Measurements from ENCODE around the gene ATP8A2. TPM values are rescaled to one million over a fixed set of nuclear protein-coding genes. Genes with fewer than 3 reads are reported as not detected.

The ATP8A2 gene
- total and polyA plus RNA-seq, 12 donors = under 0.01 to 0.18 (median 0.10) TPM; not detected in 3

DNA sequence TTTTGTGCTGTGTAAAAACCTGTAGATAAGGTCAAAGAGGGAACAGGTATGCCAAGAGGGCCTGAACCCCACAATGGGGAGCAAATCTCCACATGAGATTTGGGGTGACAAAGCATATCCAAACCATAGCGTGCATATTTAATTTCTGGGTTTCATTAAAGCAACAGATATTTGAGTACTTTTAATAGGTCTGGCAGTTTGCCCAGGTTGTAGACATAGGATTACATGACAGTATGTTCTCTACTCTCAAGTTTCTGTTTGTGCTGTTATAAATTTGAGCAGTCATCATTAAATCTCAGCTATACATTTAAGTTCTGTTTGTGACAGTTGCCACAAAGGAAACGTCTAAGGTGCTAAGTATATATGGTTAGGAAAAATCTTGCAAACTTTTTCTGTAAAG, 236.4 kb downstream of the ATP8A2 start:
- H3K27me3 ChIP-seq = peaks cover 0 to 10% (median 0%) of the 10 kb centered on the region in 7 donors
- WGBS, 2 donors = 66 to 72% methylated on average over 2 of the region's 2 CpGs

DNA sequence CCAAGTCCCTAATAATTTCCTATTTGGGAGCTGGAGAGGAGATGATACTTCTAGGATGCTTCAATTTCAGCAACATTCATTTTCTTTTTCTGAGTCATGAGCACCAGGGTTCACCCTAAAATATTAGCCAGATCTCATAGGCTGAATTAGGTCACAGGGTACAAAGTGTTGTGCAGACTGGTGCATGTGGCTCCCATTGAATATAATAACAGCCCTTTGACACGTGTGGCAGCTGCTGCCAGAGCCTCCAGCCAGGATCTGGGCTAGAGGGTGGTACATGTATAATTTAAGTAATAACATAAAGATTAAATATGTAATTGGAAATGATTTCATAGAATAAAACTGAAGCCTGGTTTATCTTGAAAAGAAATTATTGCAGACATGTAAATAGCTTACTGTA, 244.9 kb downstream of the ATP8A2 start:
- H3K27ac ChIP-seq = no peak overlapping the region
- no peak overlapping the region for H3K4me3 ChIP-seq
- no peak for ATAC-seq
- no peaks in the 10 kb centered on the region for H3K4me1 ChIP-seq
- H3K27me3 ChIP-seq = peaks cover 0 to 27% (median 12%) of the 10 kb centered on the region in 7 donors
- intact Hi-C loops (cut with DNase I) = no loop called here
- no peaks in the 10 kb centered on the region for H3K9me3 ChIP-seq
- no peak for DNase-seq
- H3K36me3 ChIP-seq = no peaks in the 10 kb centered on the region
- TF ChIP-seq, protein P1, sequence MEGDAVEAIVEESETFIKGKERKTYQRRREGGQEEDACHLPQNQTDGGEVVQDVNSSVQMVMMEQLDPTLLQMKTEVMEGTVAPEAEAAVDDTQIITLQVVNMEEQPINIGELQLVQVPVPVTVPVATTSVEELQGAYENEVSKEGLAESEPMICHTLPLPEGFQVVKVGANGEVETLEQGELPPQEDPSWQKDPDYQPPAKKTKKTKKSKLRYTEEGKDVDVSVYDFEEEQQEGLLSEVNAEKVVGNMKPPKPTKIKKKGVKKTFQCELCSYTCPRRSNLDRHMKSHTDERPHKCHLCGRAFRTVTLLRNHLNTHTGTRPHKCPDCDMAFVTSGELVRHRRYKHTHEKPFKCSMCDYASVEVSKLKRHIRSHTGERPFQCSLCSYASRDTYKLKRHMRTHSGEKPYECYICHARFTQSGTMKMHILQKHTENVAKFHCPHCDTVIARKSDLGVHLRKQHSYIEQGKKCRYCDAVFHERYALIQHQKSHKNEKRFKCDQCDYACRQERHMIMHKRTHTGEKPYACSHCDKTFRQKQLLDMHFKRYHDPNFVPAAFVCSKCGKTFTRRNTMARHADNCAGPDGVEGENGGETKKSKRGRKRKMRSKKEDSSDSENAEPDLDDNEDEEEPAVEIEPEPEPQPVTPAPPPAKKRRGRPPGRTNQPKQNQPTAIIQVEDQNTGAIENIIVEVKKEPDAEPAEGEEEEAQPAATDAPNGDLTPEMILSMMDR (IDR thresholded peaks at IDR 0.05) = no peak
- 58 to 61% methylated on average over 1 of the region's 1 CpG for whole genome bisulfite sequencing, 2 donors

More for the DNA sequence above, 236.4 kb downstream of the ATP8A2 start:
- H3K36me3 ChIP-seq = no peaks in the 10 kb centered on the region
- no peak overlapping the region for H3K27ac ChIP-seq
- TF ChIP-seq, protein P1 (IDR thresholded peaks at IDR 0.05) = no peak
- H3K9me3 ChIP-seq = peaks cover 0 to 17% (median 0%) of the 10 kb centered on the region in 11 donors
- DNase-seq (no peak), ATAC-seq (no peak)
- H3K4me3 ChIP-seq = no peak overlapping the region
- H3K4me1 ChIP-seq = no peaks in the 10 kb centered on the region
- intact Hi-C loops (cut with DNase I) = no loop called here

DNA sequence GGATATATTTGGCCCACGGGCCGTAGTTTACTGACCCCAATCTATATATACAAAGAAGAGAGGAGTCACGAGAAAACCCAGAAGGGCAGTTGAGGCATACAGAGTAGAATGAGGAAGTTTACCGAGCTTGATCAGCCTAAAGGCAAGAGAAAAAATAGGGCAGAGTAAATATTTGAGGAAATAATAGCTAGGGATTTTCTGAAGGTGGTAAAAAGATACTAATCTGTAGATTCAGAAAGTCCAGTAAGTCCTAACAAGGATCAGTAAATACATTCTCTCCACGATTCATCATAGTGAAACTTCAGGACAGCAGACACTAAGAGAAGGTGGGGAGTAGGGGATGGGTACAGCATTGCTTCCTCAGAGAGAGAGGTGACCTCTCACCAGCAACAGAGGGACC, 248.1 kb downstream of the ATP8A2 start:
- ATAC-seq (no peak), DNase-seq (no peak)
- TF ChIP-seq, protein P1 (IDR thresholded peaks at IDR 0.05) = no peak
- Histone ChIP-seq H3K4me3 (no peak overlapping the region), H3K9me3 (no peaks in the 10 kb centered on the region), H3K27me3 (peaks cover 0 to 27% (median 12%) of the 10 kb centered on the region in 7 donors), H3K4me1 (no peaks in the 10 kb centered on the region), H3K27ac (no peak overlapping the region), H3K36me3 (no peaks in the 10 kb centered on the region)
- intact Hi-C loops (cut with DNase I) = no loop called here
- 86% methylated on average over 5 of the region's 5 CpGs for WGBS, 2 donors

DNA sequence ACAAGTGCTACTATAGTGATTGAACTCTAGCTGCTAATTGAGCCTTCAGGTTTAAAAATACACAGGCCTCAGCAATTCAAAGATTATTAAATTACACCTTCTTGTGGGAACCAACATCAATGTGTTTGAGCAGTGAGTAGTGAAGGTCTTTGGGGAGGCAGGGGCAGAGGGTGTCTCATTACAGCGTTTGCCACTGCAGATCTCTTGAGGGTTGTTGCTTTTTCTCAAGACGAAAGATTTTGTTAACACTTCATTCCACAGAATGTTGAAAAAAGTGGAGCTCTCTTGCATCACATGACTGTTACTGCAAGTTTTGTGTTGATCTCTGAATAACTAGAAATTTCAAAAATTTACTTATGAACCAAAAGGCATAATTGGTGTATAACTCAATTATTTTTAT, 253.6 kb downstream of the ATP8A2 start:
- Histone ChIP-seq H3K4me1 (no peaks in the 10 kb centered on the region), H3K27ac (no peak overlapping the region), H3K36me3 (no peaks in the 10 kb centered on the region), H3K27me3 (peaks cover 0 to 3% (median 0%) of the 10 kb centered on the region in 7 donors), H3K4me3 (no peak overlapping the region), H3K9me3 (peaks cover 0 to 11% (median 0%) of the 10 kb centered on the region in 11 donors)
- 66 to 68% methylated on average over 2 of the region's 2 CpGs for WGBS, 2 donors
- DNase-seq = no peak
- TF ChIP-seq, protein P1 (IDR thresholded peaks at IDR 0.05) = no peak
- intact Hi-C loops (cut with DNase I) = no loop called here
- ATAC-seq = no peak
